Spleen (tissue), 7 donors: ENCODE data around the gene CSNK2B.

Source experiments
- POLR2A ChIP-seq, 3 donors: fragments of 450-650 bp; IDR thresholded peaks; one replicate each; pipeline ENCODE4 v1.5.1; 2017; ENCODE audit warnings: antibody characterized with exemption in 3 of 3, mild to moderate bottlenecking in 1 of 3
- POLR2AphosphoS5 ChIP-seq, 3 donors: sonication (generic); formaldehyde crosslinking; IDR thresholded peaks; one replicate each; pipeline ENCODE4 v1.5.1; 2017; ENCODE audit warnings: antibody characterized with exemption in 3 of 3
- TF ChIP-seq, protein P1 (sequence below), 11 experiments: fragments of 200-600 bp in 7 of 11; fragments of 450-650 bp in 4 of 11; sonication (generic) in 4 of 11; IDR thresholded peaks in 8 of 11; conservative IDR thresholded peaks in 3 of 11; 1 replicate in 7 of 11; 2 replicates in 4 of 11; pipeline versions ENCODE4 v1.4.0 to v1.8.0; 2016 to 2021; ENCODE audit warnings: antibody characterized with exemption in 11 of 11, inconsistent platforms in 4 of 11, mild to moderate bottlenecking in 1 of 11
- donor health status: DM: no; HTN: no; CAD: no; lungs with moderate emphysema.
- donor health status: DM: no; HTN: no; CAD: no.
- donor health status: DM: no; HTN: no; CAD: no.

DNA sequence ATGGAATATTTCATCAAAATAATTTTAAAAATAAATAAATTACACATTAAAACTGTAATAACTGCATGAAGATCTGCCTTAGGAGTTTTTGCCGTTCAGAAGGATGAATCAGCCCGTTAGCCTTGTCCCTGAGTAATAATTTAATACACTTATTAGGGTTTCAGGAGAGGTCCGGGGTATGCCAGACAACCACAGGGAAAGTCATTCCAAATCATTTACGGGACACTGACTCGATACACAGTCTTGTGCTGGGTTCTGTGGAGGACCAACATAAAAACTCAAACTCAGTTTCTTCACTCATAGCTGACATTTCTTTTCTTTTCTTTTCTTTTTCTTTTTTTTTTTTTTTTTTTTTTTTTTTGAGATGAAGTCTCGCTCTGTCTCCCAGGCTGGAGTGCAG, 40.1 kb downstream of the CSNK2B start:
- TF ChIP-seq, protein P1, sequence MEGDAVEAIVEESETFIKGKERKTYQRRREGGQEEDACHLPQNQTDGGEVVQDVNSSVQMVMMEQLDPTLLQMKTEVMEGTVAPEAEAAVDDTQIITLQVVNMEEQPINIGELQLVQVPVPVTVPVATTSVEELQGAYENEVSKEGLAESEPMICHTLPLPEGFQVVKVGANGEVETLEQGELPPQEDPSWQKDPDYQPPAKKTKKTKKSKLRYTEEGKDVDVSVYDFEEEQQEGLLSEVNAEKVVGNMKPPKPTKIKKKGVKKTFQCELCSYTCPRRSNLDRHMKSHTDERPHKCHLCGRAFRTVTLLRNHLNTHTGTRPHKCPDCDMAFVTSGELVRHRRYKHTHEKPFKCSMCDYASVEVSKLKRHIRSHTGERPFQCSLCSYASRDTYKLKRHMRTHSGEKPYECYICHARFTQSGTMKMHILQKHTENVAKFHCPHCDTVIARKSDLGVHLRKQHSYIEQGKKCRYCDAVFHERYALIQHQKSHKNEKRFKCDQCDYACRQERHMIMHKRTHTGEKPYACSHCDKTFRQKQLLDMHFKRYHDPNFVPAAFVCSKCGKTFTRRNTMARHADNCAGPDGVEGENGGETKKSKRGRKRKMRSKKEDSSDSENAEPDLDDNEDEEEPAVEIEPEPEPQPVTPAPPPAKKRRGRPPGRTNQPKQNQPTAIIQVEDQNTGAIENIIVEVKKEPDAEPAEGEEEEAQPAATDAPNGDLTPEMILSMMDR (IDR thresholded peaks at IDR 0.05 in 8 of 11, conservative IDR thresholded peaks at IDR 0.05 in 3 of 11), result no peak
- TF ChIP-seq POLR2A (IDR thresholded peaks at IDR 0.05) (no peak), POLR2AphosphoS5 (IDR thresholded peaks at IDR 0.05) (no peak)
